PC-9 (cell line): ENCODE data around the gene HIGD1A. TPM values are rescaled to one million over a fixed set of nuclear protein-coding genes. Genes with fewer than 3 reads are reported as not detected.

Source experiments
- BruUV-seq: library from RNA; stranded (reverse); fragments of 400-500 nt; replicated peaks from 2 replicates; lab custom pipeline; 2021; lab: Mats Ljungman, UMichigan
- CTCF ChIA-PET: fragments of 300-600 bp; sonication (Branson Sonifier 250); formaldehyde crosslinking; loops from one replicate; lab custom pipeline; 2022; ENCODE audit warnings: antibody characterized with exemption; lab: Charles Lee
- POLR2A ChIA-PET: fragments of 300-600 bp; sonication (Branson Sonifier 250); formaldehyde crosslinking; loops from one replicate; lab custom pipeline; 2022; ENCODE audit warnings: antibody characterized with exemption; ENCODE audit not compliant: unreplicated experiment; lab: Charles Lee
- DNase-seq, 2 experiments: peaks; one replicate each; pipeline versions ENCODE4 v3.0.0 to v3.0.0-alpha.2; 2015 to 2022; ENCODE audit warnings: mixed read lengths in 1 of 2
- H2AFZ ChIP-seq: fragments of 200-600 bp; sonication (generic); 2 replicates; pipeline ENCODE4 v1.8.1; 2017; ENCODE audit warnings: antibody characterized with exemption
- H3F3A ChIP-seq: fragments of 200-600 bp; sonication (generic); 2 replicates; pipeline ENCODE4 v1.8.1; 2017; ENCODE audit warnings: antibody characterized with exemption, mild to moderate bottlenecking, low read depth; ENCODE audit not compliant: insufficient read depth
- H3K27ac ChIP-seq: fragments of 200-600 bp; sonication (generic); 2 replicates; pipeline ENCODE4 v1.6.1; 2016; ENCODE audit warnings: mixed run types
- H3K27me3 ChIP-seq: fragments of 200-600 bp; sonication (generic); 2 replicates; pipeline ENCODE4 v1.6.1; 2016; ENCODE audit warnings: low read depth, mixed run types; ENCODE audit not compliant: insufficient read depth
- H3K36me3 ChIP-seq: fragments of 200-600 bp; sonication (generic); 2 replicates; pipeline ENCODE4 v1.6.1; 2016; ENCODE audit warnings: low read depth, mixed run types
- H3K4me1 ChIP-seq: fragments of 200-600 bp; sonication (generic); replicated peaks from 2 replicates; pipeline ENCODE4 v1.6.1; 2016; ENCODE audit warnings: mixed run types; ENCODE audit not compliant: insufficient read depth
- H3K4me2 ChIP-seq: fragments of 200-600 bp; sonication (generic); 2 replicates; pipeline ENCODE4 v1.6.1; 2017; ENCODE audit warnings: mixed run types
- H3K4me3 ChIP-seq: fragments of 200-600 bp; sonication (generic); 2 replicates; pipeline ENCODE4 v1.6.1; 2016; ENCODE audit warnings: mixed run types
- H3K79me2 ChIP-seq: fragments of 200-600 bp; sonication (generic); 2 replicates; pipeline ENCODE4 v1.6.1; 2017; ENCODE audit warnings: low read depth, mixed run types
- H3K9me2 ChIP-seq: fragments of 200-600 bp; sonication (generic); 2 replicates; pipeline ENCODE4 v1.8.1; 2017; ENCODE audit warnings: mild to moderate bottlenecking; ENCODE audit not compliant: insufficient read depth
- H3K9me3 ChIP-seq: fragments of 200-600 bp; sonication (generic); 2 replicates; pipeline ENCODE4 v1.8.1; 2016; ENCODE audit warnings: low read depth; ENCODE audit not compliant: insufficient read depth
- H4K20me1 ChIP-seq: fragments of 200-600 bp; sonication (generic); 2 replicates; pipeline ENCODE4 v1.8.1; 2017; ENCODE audit not compliant: insufficient read depth
- EZH2 ChIP-seq: fragments of 200-600 bp; sonication (generic); IDR thresholded peaks from 2 replicates; pipeline ENCODE4 v1.8.0; 2017; ENCODE audit warnings: antibody characterized with exemption, low read depth
- intact Hi-C: fragments of 100-400 bp; cut with micrococcal nuclease; formaldehyde crosslinking; loops from one replicate; pipeline ENCODE4 v1.10.0; 2022; ENCODE audit not compliant: unreplicated experiment
- total RNA-seq: library from RNA; stranded (reverse); gene quantifications from 2 replicates; pipeline ENCODE4 v1.2.3, GENCODE V29; 2021
- TF ChIP-seq, protein P1 (sequence below): fragments of 200-600 bp; sonication (generic); conservative IDR thresholded peaks from 2 replicates; pipeline ENCODE4 v1.6.1; 2017; ENCODE audit warnings: mixed run types, antibody characterized with exemption, mild to moderate bottlenecking, moderate library complexity

Gene HIGD1A
- total RNA-seq, 1 experiment from 2014 or later: 69.7 TPM

DNA sequence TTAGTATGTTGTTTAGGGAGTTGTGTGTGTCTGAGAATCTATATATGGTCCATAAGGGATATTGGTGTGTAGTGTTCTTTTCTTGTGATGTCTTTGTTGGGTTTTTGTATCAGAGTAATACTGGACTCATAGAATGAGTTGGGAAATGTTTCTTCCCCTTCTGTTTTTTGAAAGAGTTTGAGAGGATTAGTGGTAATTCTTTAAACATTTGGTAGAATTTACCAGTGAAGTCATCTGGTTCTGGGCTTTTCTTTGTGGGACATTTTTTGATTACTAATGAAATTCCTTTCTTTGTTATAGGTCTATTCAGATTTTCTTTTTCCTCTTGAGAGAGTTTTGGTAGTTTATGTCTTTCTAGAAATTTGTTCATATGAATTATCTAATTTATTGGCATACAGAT, 21.9 kb upstream of the HIGD1A start:
- Histone ChIP-seq H3K27ac (peak overlapping the region; percentile 90; the same call in 1 of the 2 replicates), H4K20me1 (no peaks in the 10 kb centered on the region), H3K36me3 (peaks cover 3% of the 10 kb centered on the region; the same call in 1 of the 2 replicates), H3K4me1 (peaks cover 71% of the 10 kb centered on the region), H3K79me2 (peaks cover 81% of the 10 kb centered on the region), H3K9me3 (no peaks in the 10 kb centered on the region), H3K4me2 (peak overlapping the region; percentile 52; the same call in 1 of the 2 replicates), H3K27me3 (no peaks in the 10 kb centered on the region), H3K9me2 (no peaks in the 10 kb centered on the region), H2AFZ (no peak overlapping the region), H3K4me3 (no peak overlapping the region), H3F3A (peaks cover 40% of the 10 kb centered on the region)
- intact Hi-C loops: no loop called here
- no TSS peak for BruUV-seq
- CTCF ChIA-PET: interaction anchor here (0.6 kb wide), 1 partner anchor 38 kb away, joined by 4 read pairs; no protein-coding TSS in a partner anchor
- TF ChIP-seq EZH2: no peak
- TF ChIP-seq, protein P1, sequence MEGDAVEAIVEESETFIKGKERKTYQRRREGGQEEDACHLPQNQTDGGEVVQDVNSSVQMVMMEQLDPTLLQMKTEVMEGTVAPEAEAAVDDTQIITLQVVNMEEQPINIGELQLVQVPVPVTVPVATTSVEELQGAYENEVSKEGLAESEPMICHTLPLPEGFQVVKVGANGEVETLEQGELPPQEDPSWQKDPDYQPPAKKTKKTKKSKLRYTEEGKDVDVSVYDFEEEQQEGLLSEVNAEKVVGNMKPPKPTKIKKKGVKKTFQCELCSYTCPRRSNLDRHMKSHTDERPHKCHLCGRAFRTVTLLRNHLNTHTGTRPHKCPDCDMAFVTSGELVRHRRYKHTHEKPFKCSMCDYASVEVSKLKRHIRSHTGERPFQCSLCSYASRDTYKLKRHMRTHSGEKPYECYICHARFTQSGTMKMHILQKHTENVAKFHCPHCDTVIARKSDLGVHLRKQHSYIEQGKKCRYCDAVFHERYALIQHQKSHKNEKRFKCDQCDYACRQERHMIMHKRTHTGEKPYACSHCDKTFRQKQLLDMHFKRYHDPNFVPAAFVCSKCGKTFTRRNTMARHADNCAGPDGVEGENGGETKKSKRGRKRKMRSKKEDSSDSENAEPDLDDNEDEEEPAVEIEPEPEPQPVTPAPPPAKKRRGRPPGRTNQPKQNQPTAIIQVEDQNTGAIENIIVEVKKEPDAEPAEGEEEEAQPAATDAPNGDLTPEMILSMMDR: no peak
- POLR2A ChIA-PET: no interaction called here
- DNase-seq: no peak

DNA sequence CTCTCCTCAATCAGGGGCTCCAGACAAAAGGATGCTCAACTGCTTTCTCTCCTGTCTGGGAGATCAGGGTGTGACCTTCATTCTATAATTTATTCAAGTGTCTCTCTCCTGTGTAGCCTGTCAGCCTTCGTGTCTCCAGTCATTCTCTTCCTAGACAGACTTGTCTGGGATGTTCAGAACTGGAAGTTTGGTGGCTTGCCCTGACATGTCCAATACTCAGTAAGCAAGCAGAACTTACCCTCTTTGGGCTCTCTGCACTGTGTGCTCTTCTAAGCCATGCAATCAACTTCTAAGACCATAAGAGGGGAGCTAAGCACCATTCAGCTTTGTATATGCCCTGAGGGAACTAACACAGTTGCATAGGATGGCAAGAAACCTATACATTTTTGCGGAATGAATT, 19.1 kb upstream of the HIGD1A start:
- no TSS peak for BruUV-seq
- TF ChIP-seq EZH2: no peak
- TF ChIP-seq, protein P1: no peak
- H3K4me2 ChIP-seq: no peak overlapping the region
- H3F3A ChIP-seq: peaks cover 45% of the 10 kb centered on the region
- no peaks in the 10 kb centered on the region for H3K27me3 ChIP-seq
- H3K36me3 ChIP-seq: peaks cover 3% of the 10 kb centered on the region; the same call in 1 of the 2 replicates
- H2AFZ ChIP-seq: no peak overlapping the region
- no peak overlapping the region for H3K27ac ChIP-seq
- DNase-seq: no peak
- H3K9me3 ChIP-seq: no peaks in the 10 kb centered on the region
- H3K4me3 ChIP-seq: no peak overlapping the region
- intact Hi-C loops: no loop called here
- H3K79me2 ChIP-seq: peaks cover 67% of the 10 kb centered on the region
- no peaks in the 10 kb centered on the region for H4K20me1 ChIP-seq
- ChIA-PET CTCF (no interaction called here), POLR2A (no interaction called here)
- peaks cover 68% of the 10 kb centered on the region for H3K4me1 ChIP-seq
- H3K9me2 ChIP-seq: no peaks in the 10 kb centered on the region

DNA sequence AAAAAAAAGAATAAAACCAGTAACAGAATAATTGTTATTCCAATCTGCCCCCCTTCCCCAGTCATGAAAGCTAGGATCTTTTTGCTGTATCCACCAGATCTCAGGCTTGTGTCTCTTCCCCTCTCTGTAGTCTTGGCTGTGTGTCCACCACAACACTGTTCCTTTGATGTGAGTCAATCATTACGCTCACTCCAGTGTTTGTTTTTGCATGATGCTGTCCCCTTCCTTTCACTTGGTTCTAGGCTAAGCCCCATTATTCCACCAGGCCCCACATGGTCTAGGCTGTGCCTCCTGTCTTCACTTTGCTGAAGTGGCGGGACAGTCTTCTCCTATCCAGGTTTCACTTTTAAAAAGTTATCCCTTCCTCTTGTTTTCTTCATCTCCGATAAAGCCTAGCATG, 18.5 kb upstream of the HIGD1A start:
- Histone ChIP-seq H3K9me2 (no peaks in the 10 kb centered on the region), H3K9me3 (no peaks in the 10 kb centered on the region), H3K4me1 (peaks cover 68% of the 10 kb centered on the region), H2AFZ (no peak overlapping the region), H3K36me3 (peaks cover 3% of the 10 kb centered on the region; the same call in 1 of the 2 replicates), H3K27ac (no peak overlapping the region), H3K4me2 (no peak overlapping the region), H3K79me2 (peaks cover 69% of the 10 kb centered on the region), H3K4me3 (no peak overlapping the region), H4K20me1 (no peaks in the 10 kb centered on the region), H3K27me3 (no peaks in the 10 kb centered on the region), H3F3A (peaks cover 46% of the 10 kb centered on the region)
- DNase-seq: no peak
- TF ChIP-seq EZH2: no peak
- TF ChIP-seq, protein P1: no peak
- ChIA-PET CTCF (no interaction called here), POLR2A (no interaction called here)
- no TSS peak for BruUV-seq
- intact Hi-C loops: no loop called here
